Naive thymus-derived CD4-positive, alpha-beta T cell (primary cell): Measurements from ENCODE around the gene ERC1. TPM values are rescaled to one million over a fixed set of nuclear protein-coding genes. Genes with fewer than 3 reads are reported as not detected.

Experiments used
- ATAC-seq: fragments of 150-1000 bp; cut with Tn5 transposase; 2 replicates; pipeline ENCODE4 v1.10.0; 2021; ENCODE audit warnings: mild to moderate bottlenecking, moderate library complexity
- CTCF ChIA-PET: fragments of 350-600 bp; sonication (Branson Sonifier 250); formaldehyde crosslinking; loops from one replicate; lab custom pipeline; 2021; ENCODE audit warnings: antibody characterized with exemption; lab: Charles Lee
- POLR2A ChIA-PET: fragments of 350-600 bp; sonication (Branson Sonifier 250); formaldehyde crosslinking; loops from one replicate; lab custom pipeline; 2021; ENCODE audit warnings: antibody characterized with exemption, inconsistent platforms; lab: Charles Lee
- DNase-seq, 9 donors: peaks; one replicate each; pipeline versions ENCODE4 v3.0.0 to v3.0.0-alpha.2; 2020 to 2022; ENCODE audit warnings: mixed read lengths in 1 of 9
- H3K27ac ChIP-seq: one replicate; pipeline ENCODE4 v1.7.0; 2013; ENCODE audit warnings: mild to moderate bottlenecking, low read depth, low read length, moderate library complexity
- H3K27me3 ChIP-seq, 2 donors: one replicate each; pipeline ENCODE4 v1.7.0; 2013; ENCODE audit warnings: low read length in 2 of 2, mild to moderate bottlenecking in 2 of 2, moderate library complexity in 2 of 2; ENCODE audit not compliant: control insufficient read depth in 2 of 2, insufficient read depth in 2 of 2
- H3K36me3 ChIP-seq, 3 experiments: 1 replicate in 2 of 3; 2 replicates in 1 of 3; pipeline ENCODE4 v1.7.0; 2013; ENCODE audit warnings: low read length in 3 of 3, mild to moderate bottlenecking in 3 of 3, moderate library complexity in 1 of 3; ENCODE audit not compliant: insufficient read depth in 3 of 3, control insufficient read depth in 2 of 3
- H3K4me1 ChIP-seq, 2 donors: one replicate each; pipeline ENCODE4 v1.7.0; 2013; ENCODE audit warnings: low read length in 2 of 2, mild to moderate bottlenecking in 2 of 2, moderate library complexity in 1 of 2; ENCODE audit not compliant: control insufficient read depth in 2 of 2, insufficient read depth in 2 of 2
- H3K4me3 ChIP-seq: 2 replicates; pipeline ENCODE4 v1.7.0; 2013; ENCODE audit warnings: mild to moderate bottlenecking, low read length
- H3K9me3 ChIP-seq, 3 experiments: 1 replicate in 2 of 3; 2 replicates in 1 of 3; pipeline ENCODE4 v1.7.0; 2013; ENCODE audit warnings: low read length in 3 of 3; ENCODE audit not compliant: control insufficient read depth in 2 of 3
- H3K27ac Mint-ChIP-seq, 9 donors: one replicate each; pipeline ENCODE4 v1.8.0; 2020 to 2022; ENCODE audit warnings: mixed read lengths in 9 of 9, mild to moderate bottlenecking in 8 of 9, moderate library complexity in 5 of 9, inconsistent platforms in 2 of 9
- H3K27me3 Mint-ChIP-seq, 5 donors: one replicate each; pipeline ENCODE4 v1.8.0; 2021 to 2022; ENCODE audit warnings: mixed read lengths in 5 of 5, mild to moderate bottlenecking in 1 of 5
- H3K36me3 Mint-ChIP-seq, 5 donors: one replicate each; pipeline ENCODE4 v1.8.0; 2020 to 2022; ENCODE audit warnings: mixed read lengths in 5 of 5, mild to moderate bottlenecking in 3 of 5, inconsistent platforms in 1 of 5
- H3K4me1 Mint-ChIP-seq, 7 donors: one replicate each; pipeline ENCODE4 v1.8.0; 2020 to 2022; ENCODE audit warnings: mixed read lengths in 7 of 7, mild to moderate bottlenecking in 3 of 7, inconsistent platforms in 1 of 7
- H3K4me3 Mint-ChIP-seq, 10 donors: one replicate each; pipeline ENCODE4 v1.8.0; 2020 to 2022; ENCODE audit warnings: mild to moderate bottlenecking in 10 of 10, mixed read lengths in 10 of 10, moderate library complexity in 6 of 10, inconsistent platforms in 2 of 10
- H3K9me3 Mint-ChIP-seq, 11 donors: one replicate each; pipeline ENCODE4 v1.8.0; 2020 to 2022; ENCODE audit warnings: mixed read lengths in 11 of 11, mild to moderate bottlenecking in 4 of 11, inconsistent platforms in 1 of 11, moderate library complexity in 1 of 11
- intact Hi-C, 2 donors: fragments of 100-400 bp; cut with micrococcal nuclease; formaldehyde crosslinking; loops; one replicate each; pipeline ENCODE4 v1.15.1; 2023
- polyA plus RNA-seq, 2 donors: library from polyadenylated mRNA; unstranded; fragments of 300-500 nt; fragmentation: Illumina TruSeq; gene quantifications; one replicate each; pipeline ENCODE4 v1.2.3, GENCODE V29; 2021
- total RNA-seq, 6 experiments: library from RNA in 5 of 6; stranded (reverse) in 5 of 6; gene quantifications; 1 replicate in 5 of 6; 2 replicates in 1 of 6; pipeline ENCODE4 v1.2.3 and lab custom pipeline; 2021 to 2026

The ERC1 gene
- total and polyA plus RNA-seq, 7 experiments from 2014 or later = 15.9 to 62.0 (median 51.5) TPM

DNA sequence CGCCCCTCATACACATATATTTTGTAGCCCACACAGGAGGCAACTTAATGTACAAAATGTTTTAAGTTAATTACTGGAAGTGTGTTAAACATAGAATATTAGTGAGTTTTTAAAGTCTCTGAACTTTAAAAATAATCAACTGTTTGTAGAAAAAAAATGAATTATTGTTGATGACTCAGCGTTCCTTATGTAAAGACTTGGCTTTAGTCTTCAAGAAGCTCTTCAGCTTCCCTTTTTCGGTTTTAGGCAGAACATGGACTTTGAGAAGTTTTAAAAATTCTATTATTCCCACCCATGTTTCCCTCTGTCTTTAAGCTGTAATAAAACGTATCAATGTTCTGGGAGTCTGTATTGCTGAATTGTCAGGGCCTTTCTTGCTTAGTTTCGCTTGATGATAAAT, 333.9 kb downstream of the ERC1 start:
- no peak for DNase-seq
- Mint-ChIP-seq H3K27ac (no peak overlapping the region), H3K9me3 (no peaks in the 10 kb centered on the region), H3K4me1 (peaks cover 0 to 10% (median 5%) of the 10 kb centered on the region in 7 donors), H3K36me3 (peaks cover 2 to 32% (median 9%) of the 10 kb centered on the region in 5 donors), H3K27me3 (no peaks in the 10 kb centered on the region), H3K4me3 (no peak overlapping the region)
- Histone ChIP-seq H3K27me3 (no peaks in the 10 kb centered on the region), H3K9me3 (no peaks in the 10 kb centered on the region), H3K27ac (no peak overlapping the region), H3K36me3 (no peaks in the 10 kb centered on the region), H3K4me1 (no peaks in the 10 kb centered on the region), H3K4me3 (no peak overlapping the region)
- no peak for ATAC-seq
- intact Hi-C loops = no loop called here
- ChIA-PET CTCF (no interaction called here), POLR2A (no interaction called here)

- Histone ChIP-seq H3K4me1 (no peaks in the 10 kb centered on the region), H3K36me3 (no peaks in the 10 kb centered on the region), H3K4me3 (no peak overlapping the region), H3K27me3 (no peaks in the 10 kb centered on the region), H3K27ac (no peak overlapping the region), H3K9me3 (no peaks in the 10 kb centered on the region)
- intact Hi-C loops = no loop called here
- H3K9me3 Mint-ChIP-seq = no peaks in the 10 kb centered on the region
- no peaks in the 10 kb centered on the region for H3K27me3 Mint-ChIP-seq
- DNase-seq = no peak
- no peak for ATAC-seq
- H3K36me3 Mint-ChIP-seq = peaks cover 2 to 32% (median 9%) of the 10 kb centered on the region in 5 donors
- no peak overlapping the region for H3K4me3 Mint-ChIP-seq
- peaks cover 0 to 10% (median 5%) of the 10 kb centered on the region in 7 donors for H3K4me1 Mint-ChIP-seq
- POLR2A ChIA-PET = no interaction called here
- no peak overlapping the region for H3K27ac Mint-ChIP-seq
- CTCF ChIA-PET = no interaction called here
Observed at GRCh38 chr12:1325666-1326065, 334.6 kb downstream of the ERC1 start.

- ATAC-seq (no peak), DNase-seq (no peak)
- H3K4me1 Mint-ChIP-seq = peaks cover 0 to 10% (median 5%) of the 10 kb centered on the region in 7 donors
- no peak overlapping the region for H3K4me3 Mint-ChIP-seq
- Histone ChIP-seq H3K9me3 (no peaks in the 10 kb centered on the region), H3K4me3 (no peak overlapping the region), H3K36me3 (no peaks in the 10 kb centered on the region), H3K4me1 (no peaks in the 10 kb centered on the region), H3K27me3 (no peaks in the 10 kb centered on the region), H3K27ac (no peak overlapping the region)
- peaks cover 2 to 38% (median 9%) of the 10 kb centered on the region in 5 donors for H3K36me3 Mint-ChIP-seq
- ChIA-PET POLR2A (no interaction called here), CTCF (interaction anchor here (0.7 kb wide), 1 partner anchor 106 kb away, joined by 3 read pairs; no protein-coding TSS in a partner anchor)
- intact Hi-C loops = no loop called here
- H3K9me3 Mint-ChIP-seq = no peaks in the 10 kb centered on the region
- H3K27ac Mint-ChIP-seq = no peak overlapping the region
- H3K27me3 Mint-ChIP-seq = no peaks in the 10 kb centered on the region
Observed at GRCh38 chr12:1326258-1326657, 335.2 kb downstream of the ERC1 start.

GRCh38 chr12:1328391-1328790, 337.4 kb downstream of the ERC1 start:
- Histone ChIP-seq H3K27me3 (no peaks in the 10 kb centered on the region), H3K4me3 (no peak overlapping the region), H3K36me3 (no peaks in the 10 kb centered on the region), H3K4me1 (no peaks in the 10 kb centered on the region), H3K27ac (no peak overlapping the region), H3K9me3 (no peaks in the 10 kb centered on the region)
- no peak overlapping the region for H3K4me3 Mint-ChIP-seq
- no peaks in the 10 kb centered on the region for H3K27me3 Mint-ChIP-seq
- no peak overlapping the region for H3K27ac Mint-ChIP-seq
- H3K36me3 Mint-ChIP-seq = peaks cover 2 to 54% (median 24%) of the 10 kb centered on the region in 5 donors
- ChIA-PET POLR2A (no interaction called here), CTCF (no interaction called here)
- peaks cover 0 to 3% (median 0%) of the 10 kb centered on the region in 11 donors for H3K9me3 Mint-ChIP-seq
- peaks cover 0 to 6% (median 3%) of the 10 kb centered on the region in 7 donors for H3K4me1 Mint-ChIP-seq
- DNase-seq = no peak
- intact Hi-C loops = no loop called here
- peak; percentile 72 for ATAC-seq

DNA sequence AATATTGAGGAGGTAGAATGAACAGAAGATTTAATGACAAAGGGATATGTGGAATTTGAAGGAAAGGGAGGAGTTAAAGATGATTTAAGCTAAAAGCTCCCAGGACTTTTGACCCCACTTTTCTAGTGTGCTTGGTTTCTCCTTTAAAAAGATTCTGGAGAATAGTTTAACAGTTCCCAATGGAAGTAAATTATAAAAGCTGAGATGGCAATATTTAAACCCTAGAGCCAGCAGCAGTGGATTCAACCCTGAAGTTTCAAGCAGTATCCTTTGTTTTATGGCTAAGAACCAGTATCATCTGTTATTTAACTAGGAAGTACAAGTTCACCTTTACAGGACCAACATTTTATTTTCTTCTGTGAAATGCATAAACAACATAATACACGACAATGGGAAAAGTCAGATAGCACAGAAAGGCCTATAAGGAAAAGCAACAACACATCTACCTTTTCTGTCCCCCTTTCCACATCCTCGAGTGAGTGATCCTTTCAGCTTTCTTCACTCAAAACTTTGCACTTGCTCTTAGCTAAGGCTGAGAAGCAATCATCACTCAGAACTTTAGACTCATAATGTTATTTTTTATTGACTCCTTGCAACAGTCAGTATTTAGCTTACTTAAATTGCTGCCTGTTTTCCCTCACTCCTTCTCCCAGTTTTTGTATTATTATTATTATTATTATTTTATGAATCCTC, 338.9 kb downstream of the ERC1 start:
- intact Hi-C loops = no loop called here
- peaks cover 0 to 3% (median 0%) of the 10 kb centered on the region in 11 donors for H3K9me3 Mint-ChIP-seq
- no peak for ATAC-seq
- no peak overlapping the region for H3K4me3 Mint-ChIP-seq
- peaks cover 0 to 9% (median 5%) of the 10 kb centered on the region in 7 donors for H3K4me1 Mint-ChIP-seq
- Histone ChIP-seq H3K27ac (no peak overlapping the region), H3K36me3 (no peaks in the 10 kb centered on the region), H3K4me1 (no peaks in the 10 kb centered on the region), H3K4me3 (no peak overlapping the region), H3K27me3 (no peaks in the 10 kb centered on the region), H3K9me3 (no peaks in the 10 kb centered on the region)
- POLR2A ChIA-PET = no interaction called here
- DNase-seq = no peak
- H3K27ac Mint-ChIP-seq = no peak overlapping the region
- H3K27me3 Mint-ChIP-seq = no peaks in the 10 kb centered on the region
- peaks cover 0 to 56% (median 32%) of the 10 kb centered on the region in 5 donors for H3K36me3 Mint-ChIP-seq
- CTCF ChIA-PET = no interaction called here

DNA sequence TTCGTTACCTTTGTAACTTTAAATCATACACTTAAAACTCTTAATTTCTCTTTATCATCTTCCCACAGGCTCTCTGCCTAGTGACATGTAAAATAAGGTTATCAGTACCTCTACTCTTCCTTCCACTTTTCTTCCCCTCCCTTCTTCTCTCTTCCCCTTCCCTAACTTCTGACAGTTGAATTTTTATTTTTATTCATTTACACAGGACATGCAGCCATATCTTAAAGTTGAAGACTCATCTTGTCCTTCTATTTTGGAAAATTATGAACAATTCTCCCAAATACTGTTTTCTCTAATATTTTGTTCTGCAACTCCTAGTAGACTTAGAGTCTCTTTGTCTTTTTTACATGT, 339.4 kb downstream of the ERC1 start:
- ChIA-PET CTCF (no interaction called here), POLR2A (no interaction called here)
- ATAC-seq (no peak), DNase-seq (no peak)
- H3K9me3 Mint-ChIP-seq = peaks cover 0 to 3% (median 0%) of the 10 kb centered on the region in 11 donors
- H3K27ac ChIP-seq = no peak overlapping the region
- no peaks in the 10 kb centered on the region for H3K36me3 ChIP-seq
- peaks cover 0 to 13% (median 5%) of the 10 kb centered on the region in 7 donors for H3K4me1 Mint-ChIP-seq
- peaks cover 0 to 58% (median 32%) of the 10 kb centered on the region in 5 donors for H3K36me3 Mint-ChIP-seq
- no peaks in the 10 kb centered on the region for H3K4me1 ChIP-seq
- H3K4me3 ChIP-seq = no peak overlapping the region
- no peaks in the 10 kb centered on the region for H3K27me3 ChIP-seq
- H3K27ac Mint-ChIP-seq = no peak overlapping the region
- intact Hi-C loops = no loop called here
- no peaks in the 10 kb centered on the region for H3K27me3 Mint-ChIP-seq
- H3K9me3 ChIP-seq = no peaks in the 10 kb centered on the region
- H3K4me3 Mint-ChIP-seq = no peak overlapping the region

- intact Hi-C loops = no loop called here
- H3K4me3 Mint-ChIP-seq = no peak overlapping the region
- Histone ChIP-seq H3K27ac (no peak overlapping the region), H3K4me3 (no peak overlapping the region), H3K36me3 (no peaks in the 10 kb centered on the region), H3K27me3 (no peaks in the 10 kb centered on the region), H3K4me1 (no peaks in the 10 kb centered on the region), H3K9me3 (no peaks in the 10 kb centered on the region)
- ChIA-PET CTCF (no interaction called here), POLR2A (no interaction called here)
- H3K27me3 Mint-ChIP-seq = no peaks in the 10 kb centered on the region
- H3K27ac Mint-ChIP-seq = no peak overlapping the region
- peaks cover 0 to 17% (median 7%) of the 10 kb centered on the region in 7 donors for H3K4me1 Mint-ChIP-seq
- peaks cover 2 to 57% (median 32%) of the 10 kb centered on the region in 5 donors for H3K36me3 Mint-ChIP-seq
- ATAC-seq (no peak), DNase-seq (no peak)
- peaks cover 0 to 3% (median 0%) of the 10 kb centered on the region in 11 donors for H3K9me3 Mint-ChIP-seq
Observed at GRCh38 chr12:1332327-1332726, 341.3 kb downstream of the ERC1 start.
